SK-N-SH treated with all-trans-retinoic acid at 6 μM for 48 hours (cell line): ENCODE results near the gene ARRDC5.

Source experiments
- ATAC-seq: fragments of 200-7000 bp; cut with Tn5 transposase; 3 replicates; pipeline ENCODE4 v1.9.1; 2020; ENCODE audit warnings: mild to moderate bottlenecking, moderate library complexity
- BACH2 ChIP-seq: fragments of 250-450 bp; sonication (Bioruptor Pico); IDR thresholded peaks from 2 replicates; pipeline ENCODE4 v1.9.0; 2021; ENCODE audit warnings: mild to moderate bottlenecking, borderline replicate concordance
- CREB5 ChIP-seq: fragments of 250-450 bp; sonication (Bioruptor Pico); IDR thresholded peaks from 2 replicates; pipeline ENCODE4 v1.5.1; 2020; ENCODE audit warnings: low read depth, mild to moderate bottlenecking, moderate library complexity
- CSDC2 ChIP-seq: fragments of 250-450 bp; sonication (Bioruptor Pico); IDR thresholded peaks from 2 replicates; pipeline ENCODE4 v1.5.0; 2020; ENCODE audit warnings: mild to moderate bottlenecking, moderate library complexity
- CSRNP3 ChIP-seq: fragments of 250-450 bp; sonication (Bioruptor Pico); IDR thresholded peaks from 2 replicates; pipeline ENCODE4 v1.5.1; 2021; ENCODE audit warnings: mild to moderate bottlenecking, moderate library complexity
- ISL1 ChIP-seq: fragments of 250-450 bp; sonication (Bioruptor Pico); IDR thresholded peaks from 2 replicates; pipeline ENCODE4 v2.1.2; 2022; ENCODE audit warnings: mild to moderate bottlenecking, moderate library complexity
- OSR1 ChIP-seq: fragments of 250-450 bp; sonication (Bioruptor Pico); IDR thresholded peaks from 2 replicates; pipeline ENCODE4 v1.8.0; 2022; ENCODE audit warnings: moderate library complexity, mild to moderate bottlenecking, inconsistent platforms
- PATZ1 ChIP-seq: fragments of 250-450 bp; sonication (Bioruptor Pico); IDR thresholded peaks from 2 replicates; pipeline ENCODE4 v1.8.0; 2020; ENCODE audit warnings: mild to moderate bottlenecking, moderate library complexity, borderline replicate concordance
- POU6F1 ChIP-seq: fragments of 250-450 bp; sonication (Bioruptor Pico); IDR thresholded peaks from 2 replicates; pipeline ENCODE4 v1.8.0; 2021; ENCODE audit warnings: low read depth, mild to moderate bottlenecking, moderate library complexity, borderline replicate concordance
- PPARA ChIP-seq: fragments of 250-450 bp; sonication (Bioruptor Pico); IDR thresholded peaks from 2 replicates; pipeline ENCODE4 v1.5.0; 2020; ENCODE audit warnings: mild to moderate bottlenecking, borderline replicate concordance
- RARB ChIP-seq: fragments of 250-450 bp; sonication (Bioruptor Pico); IDR thresholded peaks from 2 replicates; pipeline ENCODE4 v1.8.0; 2021; ENCODE audit warnings: mild to moderate bottlenecking, moderate library complexity
- SNAI2 ChIP-seq: fragments of 250-450 bp; sonication (Bioruptor Pico); IDR thresholded peaks from 2 replicates; pipeline ENCODE4 v1.5.0; 2020; ENCODE audit warnings: mild to moderate bottlenecking, moderate library complexity
- TCF4 ChIP-seq: fragments of 250-450 bp; sonication (Bioruptor Pico); IDR thresholded peaks from 2 replicates; pipeline ENCODE4 v1.8.0; 2021; ENCODE audit warnings: mild to moderate bottlenecking, moderate library complexity, borderline replicate concordance
- TSHZ2 ChIP-seq: fragments of 250-450 bp; sonication (Bioruptor Pico); IDR thresholded peaks from 2 replicates; pipeline ENCODE4 v1.5.0; 2020; ENCODE audit warnings: mild to moderate bottlenecking, moderate library complexity
- ZC3H10 ChIP-seq: fragments of 250-450 bp; sonication (Bioruptor Pico); IDR thresholded peaks from 2 replicates; pipeline ENCODE4 v1.5.1; 2021; ENCODE audit warnings: mild to moderate bottlenecking, moderate library complexity
- ZFP3 ChIP-seq: fragments of 250-450 bp; sonication (Bioruptor Pico); IDR thresholded peaks from 2 replicates; pipeline ENCODE4 v1.5.0; 2020; ENCODE audit warnings: mild to moderate bottlenecking, moderate library complexity
- ZFP30 ChIP-seq: fragments of 450-650 bp; formaldehyde crosslinking; IDR thresholded peaks from 2 replicates; pipeline ENCODE4 v1.5.0; 2022; ENCODE audit warnings: mild to moderate bottlenecking, moderate library complexity
- ZNF565 ChIP-seq: fragments of 450-650 bp; formaldehyde crosslinking; conservative IDR thresholded peaks from 2 replicates; pipeline ENCODE4 v1.5.0; 2020; ENCODE audit warnings: low read depth, mild to moderate bottlenecking, moderate library complexity
- ZNF70 ChIP-seq: fragments of 450-650 bp; formaldehyde crosslinking; IDR thresholded peaks from 2 replicates; pipeline ENCODE4 v1.5.0; 2020; ENCODE audit warnings: mild to moderate bottlenecking, moderate library complexity
- ZNF8 ChIP-seq: fragments of 450-650 bp; formaldehyde crosslinking; IDR thresholded peaks from 2 replicates; pipeline ENCODE4 v1.5.0; 2020; ENCODE audit warnings: mild to moderate bottlenecking, moderate library complexity

Gene ARRDC5

GRCh38 chr19:4930664-4931063 is 28.0 kb upstream of the ARRDC5 start:
- peak; percentile 11; the same call in 1 of the 3 replicates for ATAC-seq
- TF ChIP-seq CSRNP3 (CRISPR knock-in tag) (no peak), ZFP3 (no peak), RARB (no peak), ISL1 (CRISPR knock-in tag) (no peak), TSHZ2 (CRISPR knock-in tag) (no peak), ZNF70 (CRISPR knock-in tag) (no peak), PATZ1 (CRISPR knock-in tag) (no peak), SNAI2 (CRISPR knock-in tag) (no peak), ZNF565 (CRISPR knock-in tag) (no peak), TCF4 (CRISPR knock-in tag) (no peak), CREB5 (CRISPR knock-in tag) (no peak), ZC3H10 (CRISPR knock-in tag) (no peak), PPARA (CRISPR knock-in tag) (no peak), CSDC2 (no peak), POU6F1 (no peak), BACH2 (no peak), OSR1 (CRISPR knock-in tag) (no peak), ZFP30 (CRISPR knock-in tag) (no peak), ZNF8 (CRISPR knock-in tag) (no peak)
- TF ChIP-seq, all 23 proteins: peak for 0

- TF ChIP-seq ZFP3 (no peak), ZC3H10 (CRISPR knock-in tag) (no peak), CSDC2 (no peak)
- ATAC-seq: peak; percentile 41; the same call in 2 of the 3 replicates
Observed at GRCh38 chr19:4929186-4929585, 26.5 kb upstream of the ARRDC5 start.

- no peak for TF ChIP-seq POU6F1
- ATAC-seq: no peak
Observed at GRCh38 chr19:4923276-4923747, 20.6 kb upstream of the ARRDC5 start.
